Right lobe of liver (tissue), 6 donors: ENCODE measurements around the gene PTGES2. TPM values are rescaled to one million over a fixed set of nuclear protein-coding genes. Genes with fewer than 3 reads are reported as not detected.

Experiments used
- ATAC-seq, 4 donors: fragments of 200-7000 bp; cut with Tn5 transposase; one replicate each; pipeline ENCODE4 v1.9.1; 2020; ENCODE audit warnings: mild to moderate bottlenecking in 4 of 4, moderate library complexity in 4 of 4
- DNase-seq, 3 donors: peaks; one replicate each; pipeline ENCODE4 v3.0.0-alpha.2; 2020
- H3K27ac ChIP-seq, 3 donors: fragments of 200-600 bp; one replicate each; pipeline ENCODE4 v1.8.0; 2022
- H3K27me3 ChIP-seq, 2 donors: fragments of 200-600 bp; one replicate each; pipeline ENCODE4 v1.8.0; 2022
- H3K36me3 ChIP-seq, 4 donors: fragments of 200-600 bp; sonication (generic) in 1 of 4; one replicate each; pipeline versions ENCODE4 v1.5.1 to v1.8.0; 2017 to 2022; ENCODE audit warnings: control low read depth in 1 of 4
- H3K4me1 ChIP-seq, 4 donors: fragments of 200-600 bp; sonication (generic) in 1 of 4; one replicate each; pipeline versions ENCODE4 v1.5.1 to v1.8.0; 2017 to 2022; ENCODE audit warnings: control low read depth in 1 of 4
- H3K4me3 ChIP-seq, 3 donors: fragments of 200-600 bp; one replicate each; pipeline ENCODE4 v1.8.0; 2022
- H3K9me3 ChIP-seq, 4 donors: fragments of 200-600 bp; sonication (generic) in 1 of 4; one replicate each; pipeline versions ENCODE4 v1.5.1 to v1.8.0; 2017 to 2022; ENCODE audit warnings: control low read depth in 1 of 4
- POLR2A ChIP-seq: fragments of 450-650 bp; IDR thresholded peaks from one replicate; pipeline ENCODE4 v1.6.1; 2017; ENCODE audit warnings: antibody characterized with exemption, mild to moderate bottlenecking
- WGBS: methylation state at CpG from one replicate; pipeline ENCODE4 v1.1.6; 2018; ENCODE audit warnings: low coverage, low lambda C conversion rate; ENCODE audit not compliant: insufficient coverage; ENCODE audit errors: missing lambda C conversion rate; 5-methylcytosine and 5-hydroxymethylcytosine counted together
- intact Hi-C, 2 donors: fragments of 100-400 bp; cut with DNase I; formaldehyde crosslinking; loops; one replicate each; pipeline versions ENCODE4 v1.11.2 to v1.14.1; 2022
- total RNA-seq, 6 experiments: library from RNA; depleted of rRNA in 2 of 6; stranded (reverse); fragments of >200 nt in 2 of 6; fragmentation: NEBNext Ultra II Directional in 3 of 6; extraction: Animal tissue kit (Norgen Biotek cat#: 25700) in 3 of 6; gene quantifications; one replicate each; pipeline versions ENCODE4 v1.1.0 to v1.2.4, GENCODE V29; 2016 to 2023
- TF ChIP-seq, protein P1 (sequence below), 4 donors: fragments of 200-600 bp in 3 of 4; fragments of 450-650 bp in 1 of 4; IDR thresholded peaks; one replicate each; pipeline versions ENCODE4 v1.5.1 to v1.8.0; 2016 to 2022; ENCODE audit warnings: antibody characterized with exemption in 4 of 4, mild to moderate bottlenecking in 2 of 4
- donor health status: DM: no; HTN: yes; CAD: no.
- donor health status: DM: no; HTN: no; CAD: no.
- donor health status: DM: no; HTN: no; CAD: no.
- donor health status: DM: no; HTN: yes; CAD: no.
- donor health status: DM: no; HTN: yes; CAD: no.

PTGES2 gene
- total RNA-seq, 6 experiments from 2014 or later, result 27.2 to 67.2 (median 30.5) TPM

GRCh38 chr9:128109050-128109709 lies 18.3 kb downstream of the PTGES2 start:
- H3K27me3 ChIP-seq, result no peaks in the 10 kb centered on the region
- DNase-seq (no peak), ATAC-seq (peak in 3 of 4 donors; percentile 0 to 18 (median 18))
- TF ChIP-seq, protein P1, sequence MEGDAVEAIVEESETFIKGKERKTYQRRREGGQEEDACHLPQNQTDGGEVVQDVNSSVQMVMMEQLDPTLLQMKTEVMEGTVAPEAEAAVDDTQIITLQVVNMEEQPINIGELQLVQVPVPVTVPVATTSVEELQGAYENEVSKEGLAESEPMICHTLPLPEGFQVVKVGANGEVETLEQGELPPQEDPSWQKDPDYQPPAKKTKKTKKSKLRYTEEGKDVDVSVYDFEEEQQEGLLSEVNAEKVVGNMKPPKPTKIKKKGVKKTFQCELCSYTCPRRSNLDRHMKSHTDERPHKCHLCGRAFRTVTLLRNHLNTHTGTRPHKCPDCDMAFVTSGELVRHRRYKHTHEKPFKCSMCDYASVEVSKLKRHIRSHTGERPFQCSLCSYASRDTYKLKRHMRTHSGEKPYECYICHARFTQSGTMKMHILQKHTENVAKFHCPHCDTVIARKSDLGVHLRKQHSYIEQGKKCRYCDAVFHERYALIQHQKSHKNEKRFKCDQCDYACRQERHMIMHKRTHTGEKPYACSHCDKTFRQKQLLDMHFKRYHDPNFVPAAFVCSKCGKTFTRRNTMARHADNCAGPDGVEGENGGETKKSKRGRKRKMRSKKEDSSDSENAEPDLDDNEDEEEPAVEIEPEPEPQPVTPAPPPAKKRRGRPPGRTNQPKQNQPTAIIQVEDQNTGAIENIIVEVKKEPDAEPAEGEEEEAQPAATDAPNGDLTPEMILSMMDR (IDR thresholded peaks at IDR 0.05), result no peak
- TF ChIP-seq POLR2A, result peak; percentile 27
- no peak overlapping the region for H3K4me3 ChIP-seq
- H3K36me3 ChIP-seq, result peaks cover 14 to 39% (median 29%) of the 10 kb centered on the region in 4 donors
- WGBS, result 40% methylated on average over 15 of the region's 20 CpGs
- no peaks in the 10 kb centered on the region for H3K9me3 ChIP-seq
- peak overlapping the region in 2 of 3 donors; percentile 26 to 99 for H3K27ac ChIP-seq
- peaks cover 0 to 54% (median 22%) of the 10 kb centered on the region in 4 donors for H3K4me1 ChIP-seq
- intact Hi-C loops, result loop anchor here in 1 of 2 donors (10.0 kb wide), 1 partner anchor 124 kb away; the partner anchor contains the start of gene EEIG1

GRCh38 chr9:128108269-128109049 lies 19.1 kb downstream of the PTGES2 start:
- ATAC-seq (peak in 1 of 4 donors; percentile 0), DNase-seq (no peak)
- Histone ChIP-seq H3K27ac (peak overlapping the region in 2 of 3 donors; percentile 26 to 99), H3K9me3 (no peaks in the 10 kb centered on the region), H3K4me1 (peaks cover 0 to 60% (median 24%) of the 10 kb centered on the region in 4 donors), H3K27me3 (no peaks in the 10 kb centered on the region), H3K36me3 (peaks cover 14 to 39% (median 29%) of the 10 kb centered on the region in 4 donors), H3K4me3 (no peak overlapping the region)
- intact Hi-C loops, result loop anchor here in 1 of 2 donors (10.0 kb wide), 1 partner anchor 124 kb away; the partner anchor contains the start of gene EEIG1
- WGBS, result 68% methylated on average over 10 of the region's 15 CpGs
- peak; percentile 3 for TF ChIP-seq POLR2A
- TF ChIP-seq, protein P1 (IDR thresholded peaks at IDR 0.05), result no peak

- DNase-seq (peak in 2 of 3 donors; percentile 31 to 79), ATAC-seq (peak in 1 of 4 donors; percentile 0)
- peaks cover 14 to 41% (median 30%) of the 10 kb centered on the region in 4 donors for H3K36me3 ChIP-seq
- no peaks in the 10 kb centered on the region for H3K27me3 ChIP-seq
- peaks cover 0 to 66% (median 27%) of the 10 kb centered on the region in 4 donors for H3K4me1 ChIP-seq
- no peak overlapping the region for H3K4me3 ChIP-seq
- intact Hi-C loops, result loop anchor here in 1 of 2 donors (10.0 kb wide), 1 partner anchor 123 kb away; the partner anchor contains the start of gene EEIG1
- WGBS, result 55% methylated on average over 4 of the region's 18 CpGs
- TF ChIP-seq POLR2A, result peak; percentile 7
- TF ChIP-seq, protein P1 (IDR thresholded peaks at IDR 0.05), result no peak
- no peaks in the 10 kb centered on the region for H3K9me3 ChIP-seq
- peak overlapping the region in 2 of 3 donors; percentile 26 to 99 for H3K27ac ChIP-seq
Measured at GRCh38 chr9:128107468-128108268, 19.9 kb downstream of the PTGES2 start.

DNA sequence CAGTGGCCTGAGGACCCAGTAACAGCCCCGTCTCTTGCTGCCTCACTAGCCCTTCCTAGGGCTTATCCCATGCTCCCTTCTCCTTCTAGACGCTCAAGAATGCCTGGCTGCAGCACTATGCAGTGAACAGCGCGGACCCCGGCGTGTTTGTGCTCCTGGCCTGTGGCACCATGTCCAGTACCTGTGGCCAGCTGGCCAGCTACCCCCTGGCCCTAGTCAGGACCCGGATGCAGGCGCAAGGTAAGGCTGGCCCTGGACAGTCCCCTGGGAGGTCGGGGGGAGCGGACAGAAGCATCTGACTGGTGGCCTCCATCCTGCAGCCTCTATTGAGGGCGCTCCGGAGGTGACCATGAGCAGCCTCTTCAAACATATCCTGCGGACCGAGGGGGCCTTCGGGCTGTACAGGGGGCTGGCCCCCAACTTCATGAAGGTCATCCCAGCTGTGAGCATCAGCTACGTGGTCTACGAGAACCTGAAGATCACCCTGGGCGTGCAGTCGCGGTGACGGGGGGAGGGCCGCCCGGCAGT lies 20.5 kb downstream of the PTGES2 start:
- TF ChIP-seq, protein P1 (IDR thresholded peaks at IDR 0.05), result no peak
- no peak for TF ChIP-seq POLR2A
- Histone ChIP-seq H3K4me1 (peaks cover 0 to 72% (median 31%) of the 10 kb centered on the region in 4 donors), H3K9me3 (no peaks in the 10 kb centered on the region), H3K27ac (peak overlapping the region in 2 of 3 donors; percentile 94 to 99), H3K4me3 (no peak overlapping the region), H3K36me3 (peaks cover 14 to 48% (median 35%) of the 10 kb centered on the region in 4 donors), H3K27me3 (no peaks in the 10 kb centered on the region)
- no peak for ATAC-seq
- WGBS, result no CpG with 5 or more reads among the region's 23 CpGs
- peak in 1 of 3 donors; percentile 24 for DNase-seq
- intact Hi-C loops, result loop anchor here in 1 of 2 donors (10.0 kb wide), 1 partner anchor 122 kb away; the partner anchor contains the start of gene EEIG1
